HL-60 (cell line): ENCODE data around the gene ELOVL6.

Experiments used
- CTCF ChIP-seq: IDR thresholded peaks from one replicate; pipeline ENCODE4 v1.5.1; 2011; ENCODE audit warnings: low read length, control low read depth, inconsistent platforms; ENCODE audit not compliant: insufficient read depth
- GABPA ChIP-seq: IDR thresholded peaks from 2 replicates; pipeline ENCODE4 v1.6.1; 2012; ENCODE audit warnings: low read depth
- POLR2AphosphoS5 ChIP-seq: IDR thresholded peaks from 2 replicates; pipeline ENCODE4 v1.6.1; 2012; ENCODE audit warnings: low read depth

GRCh38 chr4:110062166-110062565 is 136.2 kb downstream of the ELOVL6 start:
- no peak for TF ChIP-seq POLR2AphosphoS5
- no peak for TF ChIP-seq CTCF
- TF ChIP-seq GABPA = no peak
